HG03442 (cell line): ENCODE measurements around the gene NOLC1.
A peak's percentile ranks its signal among the peaks of the same experiment; 100 is the strongest.

Source experiments
- ATAC-seq: cut with Tn5 transposase; IDR thresholded peaks from one replicate; pipeline ENCODE4 v1.9.1; 2021; ENCODE audit warnings: mild to moderate bottlenecking, moderate library complexity; ENCODE audit not compliant: unreplicated experiment

NOLC1 gene

GRCh38 chr10:102121739-102122372 lies 30.3 kb upstream of the NOLC1 start:
- no peak for ATAC-seq

DNA sequence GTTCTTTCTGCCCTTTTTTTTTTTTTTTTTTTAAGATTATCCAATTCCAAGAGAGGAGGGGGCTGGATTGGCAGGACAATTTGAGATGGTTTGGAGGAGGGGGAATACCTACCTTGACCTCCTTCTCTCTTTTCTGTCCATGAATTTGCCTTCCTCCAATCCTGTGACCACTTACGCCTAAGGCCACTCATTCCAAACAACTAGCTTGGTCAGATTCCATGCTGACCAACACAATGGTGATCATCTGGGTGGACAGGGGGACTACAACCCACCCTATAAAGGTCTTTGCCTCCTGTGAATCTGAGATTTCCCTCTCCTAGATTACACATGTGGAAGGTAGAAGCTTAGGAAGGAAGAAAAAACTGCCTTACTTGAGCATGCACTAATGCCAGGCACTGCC lies 29.7 kb upstream of the NOLC1 start:
- no peak for ATAC-seq

DNA sequence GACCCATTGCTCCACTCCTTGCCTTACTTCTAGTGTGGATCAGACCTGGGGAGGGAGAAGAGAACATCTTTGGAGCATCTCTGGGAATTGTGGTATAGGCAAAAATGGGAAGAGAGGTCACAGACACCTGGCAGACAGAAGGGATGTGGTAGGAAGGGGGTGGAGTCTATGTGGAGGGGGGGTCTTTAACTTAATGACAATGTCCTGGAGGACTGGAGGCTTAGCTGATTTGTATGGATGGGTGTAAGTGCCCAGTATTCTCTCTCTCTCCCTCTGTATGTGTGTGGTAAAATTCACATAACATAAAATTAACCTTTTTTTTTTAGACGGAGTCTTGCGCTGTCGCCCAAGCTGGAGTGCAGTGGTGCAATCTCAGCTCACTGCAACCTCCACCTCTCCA lies 29.0 kb upstream of the NOLC1 start:
- ATAC-seq = no peak

GRCh38 chr10:102131286-102132170 lies 20.7 kb upstream of the NOLC1 start:
- no peak for ATAC-seq

GRCh38 chr10:102132193-102132562 lies 20.0 kb upstream of the NOLC1 start:
- no peak for ATAC-seq

DNA sequence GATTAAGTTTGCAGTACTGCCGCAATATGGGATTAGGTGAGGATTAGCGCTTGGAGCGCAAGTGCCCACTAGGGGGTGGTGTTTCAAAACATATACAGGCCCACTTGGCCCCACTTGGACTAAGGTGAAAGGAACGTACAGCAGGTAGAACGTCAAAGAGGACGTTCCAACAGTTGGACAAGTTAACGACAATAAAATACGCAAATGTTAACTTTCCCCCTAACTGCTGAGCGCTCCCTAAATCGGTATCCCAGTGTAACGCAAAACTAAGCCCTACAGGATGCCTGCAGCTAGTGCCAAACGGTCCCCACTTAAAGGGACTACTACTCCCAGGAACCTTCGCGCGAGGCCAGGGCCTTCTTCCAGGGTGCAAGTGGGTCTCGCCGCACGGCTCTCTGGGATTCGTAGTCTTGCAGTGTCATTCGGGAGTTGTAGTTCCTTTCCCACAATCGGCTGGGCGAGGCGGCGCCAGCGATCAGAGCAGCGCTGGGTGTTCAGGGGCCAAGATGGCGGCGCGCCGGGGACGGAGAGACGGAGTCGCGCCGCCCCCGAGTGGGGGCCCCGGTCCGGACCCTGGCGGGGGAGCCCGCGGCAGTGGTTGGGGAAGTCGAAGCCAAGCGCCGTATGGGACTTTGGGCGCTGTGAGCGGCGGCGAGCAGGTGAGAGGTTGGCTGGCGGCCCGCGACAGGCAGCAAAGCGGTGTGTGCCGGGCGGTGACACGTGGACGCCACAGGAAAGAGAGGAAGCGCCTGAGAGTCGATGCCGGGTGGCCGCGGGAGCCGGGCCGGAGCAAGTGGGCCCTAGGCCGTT lies 19.4 kb upstream of the NOLC1 start, which contains the start of gene PPRC1:
TSS of gene PPRC1 (plus strand) at position 478 of the 810 bp plus-strand sequence. CDS start at position 507, 29 bp downstream.
- peak; percentile 86 for ATAC-seq

DNA sequence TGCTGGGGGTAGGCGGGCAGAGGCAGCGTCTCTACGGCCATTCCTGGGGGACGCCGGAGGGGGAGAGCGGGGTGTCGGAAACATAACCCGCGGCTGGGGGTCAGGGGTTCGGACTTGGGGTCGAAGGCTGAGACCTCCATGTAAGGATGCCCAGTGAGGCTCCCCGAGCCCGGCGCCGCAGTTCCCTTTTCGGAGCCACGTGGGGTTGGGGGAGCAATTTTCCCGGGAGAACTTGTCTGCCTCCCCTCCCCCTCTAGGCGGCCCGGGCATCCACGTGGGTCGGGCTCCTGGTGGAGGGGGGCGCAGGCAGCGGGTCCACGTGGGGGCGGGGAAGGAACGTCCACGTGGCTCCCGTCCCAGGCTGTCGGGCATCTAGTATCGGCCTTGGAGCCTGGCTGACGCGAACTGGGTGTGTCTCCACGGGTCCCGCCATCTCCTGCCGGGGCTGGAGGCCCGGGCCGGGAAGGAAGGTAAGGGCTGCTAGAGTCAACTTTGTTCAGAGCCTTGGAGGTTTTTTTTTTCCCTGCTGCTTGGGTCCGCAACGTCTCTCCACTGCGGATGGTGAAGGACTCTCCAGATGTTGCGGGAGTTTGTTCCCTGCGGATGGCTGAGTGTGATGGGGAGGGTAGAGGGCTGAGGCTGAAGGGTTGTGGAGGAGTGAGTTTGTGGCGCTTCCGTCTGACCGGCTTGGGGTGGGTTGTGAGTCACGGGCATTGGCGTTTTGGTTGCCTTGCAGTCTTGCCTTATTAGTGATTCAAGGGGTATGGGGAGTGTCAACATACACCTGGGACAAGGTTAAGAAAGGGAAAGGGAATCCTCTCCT lies 18.6 kb upstream of the NOLC1 start:
- peak; percentile 19 for ATAC-seq

DNA sequence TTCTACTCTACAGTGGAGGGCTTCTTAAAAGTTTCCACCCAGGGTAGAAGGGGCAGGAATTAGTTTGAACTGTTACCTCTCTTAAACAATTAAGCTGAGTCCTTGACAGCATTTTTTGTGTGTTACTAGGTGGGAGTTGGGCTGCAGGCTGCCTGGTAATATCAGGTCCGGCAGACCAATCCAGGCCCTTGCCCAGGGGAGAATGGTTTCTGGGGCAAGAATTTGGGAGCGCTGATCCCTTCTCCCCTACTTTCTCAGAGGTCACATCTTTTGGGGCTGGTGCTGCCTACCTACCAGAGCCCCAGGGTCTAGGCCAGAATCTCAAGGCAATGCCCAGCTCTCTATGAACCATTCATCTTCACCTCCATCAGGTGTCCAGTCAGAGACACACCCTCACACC lies 17.8 kb upstream of the NOLC1 start:
- no peak for ATAC-seq

- no peak for ATAC-seq
Observed at GRCh38 chr10:102135956-102136526, 16.1 kb upstream of the NOLC1 start.

DNA sequence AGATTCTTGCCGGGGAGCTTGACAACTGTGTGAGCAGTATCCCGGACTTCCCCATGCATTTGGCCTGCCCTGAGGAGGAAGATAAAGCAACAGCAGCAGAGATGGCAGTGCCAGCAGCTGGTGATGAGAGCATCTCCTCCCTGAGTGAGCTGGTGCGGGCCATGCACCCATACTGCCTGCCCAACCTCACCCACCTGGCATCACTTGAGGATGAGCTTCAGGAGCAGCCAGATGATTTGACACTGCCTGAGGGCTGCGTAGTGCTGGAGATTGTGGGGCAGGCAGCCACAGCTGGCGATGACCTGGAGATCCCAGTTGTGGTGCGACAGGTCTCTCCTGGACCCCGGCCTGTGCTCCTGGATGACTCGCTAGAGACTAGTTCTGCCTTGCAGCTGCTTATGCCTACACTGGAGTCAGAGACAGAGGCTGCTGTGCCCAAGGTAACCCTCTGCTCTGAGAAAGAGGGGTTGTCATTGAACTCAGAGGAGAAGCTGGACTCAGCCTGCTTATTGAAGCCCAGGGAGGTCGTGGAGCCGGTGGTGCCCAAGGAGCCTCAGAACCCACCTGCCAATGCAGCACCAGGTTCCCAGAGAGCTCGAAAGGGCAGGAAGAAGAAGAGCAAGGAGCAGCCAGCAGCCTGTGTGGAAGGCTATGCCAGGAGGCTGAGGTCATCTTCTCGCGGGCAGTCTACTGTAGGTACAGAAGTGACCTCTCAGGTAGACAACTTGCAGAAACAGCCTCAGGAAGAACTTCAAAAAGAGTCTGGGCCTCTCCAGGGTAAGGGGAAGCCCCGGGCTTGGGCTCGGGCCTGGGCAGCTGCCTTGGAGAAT lies 12.7 kb upstream of the NOLC1 start:
- no peak for ATAC-seq

GRCh38 chr10:102140218-102140617 lies 12.0 kb upstream of the NOLC1 start:
- ATAC-seq = no peak

- no peak for ATAC-seq
Observed at GRCh38 chr10:102140913-102141540, 11.2 kb upstream of the NOLC1 start.

GRCh38 chr10:102141583-102142107 lies 10.5 kb upstream of the NOLC1 start:
- ATAC-seq = no peak

GRCh38 chr10:102146971-102147428 lies 5.2 kb upstream of the NOLC1 start:
- ATAC-seq = no peak

- ATAC-seq = no peak
Observed at GRCh38 chr10:102147561-102147960, 4.6 kb upstream of the NOLC1 start.

GRCh38 chr10:102148275-102148674 lies 3.9 kb upstream of the NOLC1 start:
- no peak for ATAC-seq

GRCh38 chr10:102150970-102151773 lies 1.0 kb upstream of the NOLC1 start:
- ATAC-seq = no peak

DNA sequence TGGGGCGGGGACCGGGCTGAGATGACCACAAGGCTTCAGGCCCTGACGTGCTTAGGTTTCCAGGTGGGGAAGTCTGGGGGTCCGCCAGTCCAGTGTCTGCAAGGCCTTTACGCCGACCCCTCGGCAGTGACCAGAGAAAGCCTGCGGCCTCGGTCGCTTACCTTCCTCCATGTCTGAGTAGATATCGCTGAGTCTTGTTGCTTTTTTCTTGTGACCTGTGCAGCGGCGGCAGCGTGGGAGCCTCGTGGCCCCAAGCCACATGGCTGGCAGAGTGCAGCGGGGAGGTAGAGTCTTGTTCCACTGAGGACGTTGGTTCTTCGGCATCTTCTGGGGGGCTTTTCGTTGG lies 329 bp downstream of the NOLC1 start:
- ATAC-seq = peak; percentile 3
